HG03342 (cell line): Measurements from ENCODE around the gene TPM4.

ENCODE experiments used
- ATAC-seq: cut with Tn5 transposase; IDR thresholded peaks from one replicate; pipeline ENCODE4 v1.9.1; 2021; ENCODE audit warnings: mild to moderate bottlenecking, moderate library complexity; ENCODE audit not compliant: unreplicated experiment

The TPM4 gene

GRCh38 chr19:16041299-16041990 lies 34.9 kb upstream of the TPM4 start:
- no peak for ATAC-seq

DNA sequence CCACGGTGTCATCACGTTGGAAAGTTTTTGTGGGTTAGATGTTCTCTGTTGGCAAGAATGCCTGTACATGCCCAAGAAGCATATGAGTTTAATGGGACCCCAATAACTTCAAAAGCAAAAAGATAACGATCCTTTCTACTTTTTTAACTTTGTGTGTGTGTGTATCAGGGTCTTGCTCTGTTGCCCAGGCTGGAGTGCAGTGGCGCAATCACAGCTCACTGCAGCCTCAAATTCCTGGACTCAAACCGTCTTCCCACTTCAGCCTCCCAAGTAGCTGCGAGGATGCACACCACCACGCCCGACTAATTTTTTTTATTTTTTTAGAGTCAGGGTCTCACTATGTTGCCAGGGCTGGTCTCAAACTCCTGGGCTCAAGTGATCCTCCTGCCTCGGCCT lies 34.3 kb upstream of the TPM4 start:
- no peak for ATAC-seq

GRCh38 chr19:16042533-16043085 lies 33.7 kb upstream of the TPM4 start:
- ATAC-seq: no peak

GRCh38 chr19:16043156-16043757 lies 33.0 kb upstream of the TPM4 start:
- ATAC-seq: no peak

GRCh38 chr19:16044746-16045145 lies 31.5 kb upstream of the TPM4 start:
- no peak for ATAC-seq

- no peak for ATAC-seq
Observed at GRCh38 chr19:16045171-16045570, 31.1 kb upstream of the TPM4 start.

DNA sequence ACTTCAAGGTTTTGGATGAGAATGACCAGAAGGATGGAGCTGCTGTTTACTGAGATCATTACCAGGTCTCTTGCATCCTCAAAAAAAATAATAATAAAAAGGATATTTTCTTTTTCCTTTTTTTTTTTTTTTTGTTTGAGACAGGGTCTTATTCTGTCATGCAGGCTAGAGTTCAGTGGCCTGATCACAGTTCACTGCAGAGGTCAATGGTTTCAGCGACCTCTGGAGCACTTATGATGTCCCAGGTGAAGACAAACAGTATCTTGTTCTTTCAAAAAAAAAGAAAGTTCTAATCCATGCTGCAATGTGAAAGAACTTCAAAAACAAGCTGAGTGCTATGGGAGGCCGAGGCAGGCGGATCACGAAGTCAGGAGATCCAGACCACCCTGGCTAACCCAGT lies 30.4 kb upstream of the TPM4 start:
- no peak for ATAC-seq

DNA sequence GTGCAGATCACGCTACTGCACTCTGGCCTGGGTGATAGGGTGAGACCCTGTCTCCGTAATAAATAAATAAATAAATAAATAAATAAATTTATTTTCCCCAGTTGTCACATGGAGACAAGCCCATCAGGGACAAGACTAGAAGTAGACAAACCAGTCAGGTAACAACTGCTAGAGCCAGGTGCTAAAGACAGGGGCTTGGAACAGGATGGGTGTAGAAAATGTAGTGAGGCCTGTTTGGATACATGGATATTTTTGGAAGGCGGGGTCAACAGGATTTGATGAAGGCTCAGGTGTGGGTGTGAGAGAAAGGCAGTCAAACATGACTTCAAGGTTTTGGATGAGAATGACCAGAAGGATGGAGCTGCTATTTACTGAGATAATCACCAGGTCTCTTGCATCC lies 27.7 kb upstream of the TPM4 start:
- ATAC-seq: no peak

GRCh38 chr19:16051254-16052025 lies 24.9 kb upstream of the TPM4 start:
- no peak for ATAC-seq

DNA sequence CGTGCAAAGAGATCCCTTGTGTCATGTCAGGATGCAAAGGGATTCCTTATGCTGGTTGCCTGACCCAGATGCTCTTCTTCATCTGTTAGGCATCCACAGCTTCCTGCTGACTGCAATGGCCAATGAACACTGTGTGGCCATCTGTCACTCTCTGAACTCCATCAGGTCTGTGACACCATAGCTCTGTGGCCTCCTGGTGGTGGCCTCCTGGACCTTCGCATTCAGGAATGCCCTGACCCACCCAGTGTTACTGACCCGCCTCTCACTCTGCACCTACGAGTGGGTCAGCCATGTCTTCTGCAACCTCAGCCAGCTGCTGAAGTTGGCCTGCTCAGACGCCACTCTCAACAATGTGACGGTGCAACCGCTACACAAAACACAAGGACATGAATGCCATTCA lies 23.9 kb upstream of the TPM4 start:
- no peak for ATAC-seq

DNA sequence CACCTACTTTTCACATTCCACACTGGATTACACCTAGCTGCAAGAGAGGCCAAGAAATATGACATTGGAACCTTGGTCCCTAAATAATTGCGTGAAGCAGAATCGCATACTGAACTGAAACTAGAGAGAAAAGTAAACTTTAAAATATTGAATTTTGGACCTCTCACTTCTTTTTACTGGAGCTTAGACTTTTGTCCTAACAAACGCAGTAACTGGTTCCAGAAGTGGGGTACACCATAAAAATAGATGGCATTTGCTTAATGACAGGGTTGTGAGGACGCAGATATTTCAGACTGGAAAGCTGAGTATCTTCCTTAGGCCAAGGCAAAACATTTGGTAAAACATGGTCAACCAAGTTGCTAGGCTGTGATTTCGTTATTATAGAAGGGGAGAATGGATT lies 19.2 kb upstream of the TPM4 start:
- no peak for ATAC-seq

DNA sequence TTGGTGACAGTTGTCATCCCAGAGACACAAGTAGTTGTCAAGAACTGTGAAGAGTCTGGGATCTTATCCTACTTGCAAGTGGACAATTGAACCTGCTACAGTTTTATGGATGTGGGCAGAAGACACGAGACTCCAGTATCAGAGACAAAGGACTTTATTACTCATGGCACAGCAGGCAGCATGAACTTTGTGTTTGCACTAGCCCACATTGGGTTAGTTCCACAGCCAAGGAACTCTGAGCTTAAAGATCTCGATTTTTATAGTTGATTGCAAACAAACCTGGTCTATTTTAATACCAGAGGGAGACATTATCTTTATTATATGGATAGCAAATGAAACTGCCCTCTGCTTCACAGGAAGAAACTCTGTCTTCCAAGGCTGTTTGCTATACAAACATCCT lies 16.0 kb upstream of the TPM4 start:
- no peak for ATAC-seq

GRCh38 chr19:16061943-16062342 lies 14.4 kb upstream of the TPM4 start:
- ATAC-seq: no peak

- no peak for ATAC-seq
Observed at GRCh38 chr19:16062789-16063188, 13.5 kb upstream of the TPM4 start.

DNA sequence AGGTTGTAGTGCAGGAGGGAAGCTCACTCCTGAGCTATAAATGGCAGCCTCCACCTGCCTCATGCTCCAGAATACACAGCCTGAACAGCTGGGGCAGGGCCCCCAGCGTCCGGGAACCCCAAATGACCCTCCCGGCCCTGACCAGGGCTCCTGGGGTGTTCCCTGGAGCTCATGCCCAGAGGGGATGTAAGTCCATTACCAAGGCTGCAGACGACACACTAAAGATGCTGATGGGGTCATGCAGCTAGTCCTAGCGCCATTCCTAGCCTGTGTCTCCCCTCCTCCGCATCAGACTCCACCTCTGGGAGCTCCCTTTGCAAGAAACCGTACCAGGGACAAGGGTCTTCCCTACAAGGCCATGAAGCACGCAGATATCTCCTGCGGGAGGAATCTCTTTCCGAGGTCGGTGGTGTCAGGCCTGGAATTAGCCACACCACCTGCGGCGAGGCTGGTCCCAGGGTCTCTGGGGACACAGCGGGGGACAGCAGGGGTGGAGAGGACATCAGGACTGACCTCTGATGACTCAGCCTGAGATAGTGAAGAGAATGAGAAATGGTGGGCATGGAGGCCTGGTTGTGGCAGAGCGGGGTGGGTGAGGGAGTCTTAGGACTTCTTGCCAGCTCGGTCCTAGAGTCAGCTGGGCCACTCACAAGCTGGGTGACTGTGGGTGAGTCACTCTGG lies 11.9 kb upstream of the TPM4 start:
- ATAC-seq: no peak

- ATAC-seq: no peak
Observed at GRCh38 chr19:16066611-16067104, 9.6 kb upstream of the TPM4 start.

- ATAC-seq: no peak
Observed at GRCh38 chr19:16067205-16067938, 8.9 kb upstream of the TPM4 start.

DNA sequence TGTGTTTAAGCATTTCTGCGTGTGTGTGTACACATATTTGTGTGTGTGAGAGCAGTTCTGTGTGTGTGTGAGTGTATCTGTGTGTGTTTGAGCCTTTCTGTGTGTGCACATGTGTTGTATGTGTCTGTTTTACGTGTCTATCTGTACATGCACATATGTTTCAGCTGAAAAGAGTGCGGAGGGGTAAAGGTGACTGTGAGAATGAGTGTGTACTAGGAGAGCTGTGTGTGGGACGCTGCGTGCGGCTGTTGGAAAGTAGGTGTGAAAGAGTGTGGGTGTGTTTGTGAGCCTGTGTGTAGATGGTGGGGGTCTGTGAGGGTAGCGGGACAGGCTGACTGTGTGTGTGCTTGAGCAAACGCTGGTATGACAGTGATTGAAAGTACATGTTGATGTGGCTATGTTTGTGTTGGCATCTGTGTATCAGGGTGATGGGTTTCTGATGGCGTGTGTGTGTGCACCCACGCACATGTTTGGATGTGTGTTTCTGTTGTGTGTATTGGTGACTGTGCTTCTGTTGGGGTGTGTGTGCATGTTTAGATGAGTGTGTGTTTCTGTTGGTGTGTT lies 7.5 kb upstream of the TPM4 start:
- ATAC-seq: no peak

- no peak for ATAC-seq
Observed at GRCh38 chr19:16069813-16070365, 6.4 kb upstream of the TPM4 start.
